Transverse colon (tissue), 4 donors: ENCODE measurements around the gene PRTG. TPM values are rescaled to one million over a fixed set of nuclear protein-coding genes. Genes with fewer than 3 reads are reported as not detected.
"Not testable (repeated sequence)": the region's sequence is repeated elsewhere in the genome, so short reads cannot be mapped to it uniquely, and the experiment has no call there.

Experiments used
- DNase-seq: peaks from one replicate; pipeline ENCODE4 v3.0.0-alpha.2; 2019
- H3K27ac ChIP-seq, 4 donors: fragments of 200-600 bp; sonication (generic); 2 replicates each; pipeline ENCODE4 v1.5.1; 2016 to 2018; ENCODE audit warnings: inconsistent platforms in 4 of 4
- H3K27me3 ChIP-seq: fragments of 200-600 bp; sonication (generic); 2 replicates; pipeline ENCODE4 v1.5.1; 2017; ENCODE audit warnings: inconsistent platforms
- H3K36me3 ChIP-seq, 4 donors: fragments of 200-600 bp; sonication (generic); 2 replicates each; pipeline ENCODE4 v1.5.1; 2017 to 2019; ENCODE audit warnings: inconsistent platforms in 4 of 4
- H3K4me1 ChIP-seq, 4 donors: fragments of 200-600 bp; sonication (generic); 2 replicates each; pipeline ENCODE4 v1.5.1; 2017 to 2020; ENCODE audit warnings: inconsistent platforms in 4 of 4
- H3K4me3 ChIP-seq, 4 donors: fragments of 200-600 bp; sonication (generic); 1 replicate in 1 of 4; 2 replicates in 3 of 4; pipeline versions ENCODE4 v1.5.1 to v1.6.1; 2017 to 2019; ENCODE audit warnings: inconsistent platforms in 4 of 4
- H3K9me3 ChIP-seq, 2 donors: fragments of 200-600 bp; sonication (generic); 2 replicates each; pipeline ENCODE4 v1.5.1; 2017 to 2019; ENCODE audit warnings: inconsistent platforms in 2 of 2
- CTCF ChIP-seq, 5 experiments: fragments of 200-600 bp in 3 of 5; fragments of 450-650 bp in 2 of 5; sonication (generic) in 3 of 5; IDR thresholded peaks; 1 replicate in 2 of 5; 2 replicates in 3 of 5; pipeline ENCODE4 v1.5.1; 2016 to 2017; ENCODE audit warnings: antibody characterized with exemption in 5 of 5, inconsistent platforms in 3 of 5, mild to moderate bottlenecking in 2 of 5, moderate library complexity in 1 of 5
- EP300 ChIP-seq: sonication (generic); formaldehyde crosslinking; IDR thresholded peaks from one replicate; pipeline ENCODE4 v1.6.1; 2017; ENCODE audit warnings: antibody characterized with exemption, low read depth
- POLR2A ChIP-seq: fragments of 450-650 bp; IDR thresholded peaks from one replicate; pipeline ENCODE4 v1.6.1; 2016; ENCODE audit warnings: antibody characterized with exemption, mild to moderate bottlenecking, moderate library complexity
- POLR2AphosphoS5 ChIP-seq, 3 donors: sonication (generic); formaldehyde crosslinking; IDR thresholded peaks; one replicate each; pipeline ENCODE4 v1.6.1; 2016; ENCODE audit warnings: antibody characterized with exemption in 3 of 3
- WGBS, 2 donors: methylation state at CpG; one replicate each; pipeline ENCODE4 v1.1.5; 2018; ENCODE audit warnings: low coverage in 1 of 2; 5-methylcytosine and 5-hydroxymethylcytosine counted together
- in situ Hi-C, 4 donors: fragments of 200-750 bp; cut with MboI; loops; one replicate each; pipeline versions ENCODE4 v1.15.0 to v1.15.1; 2017; ENCODE audit warnings: low sequenced_read_pairs in 3 of 4, low pct_ligation_motif_present in 1 of 4, low pct_unique_long_range_greater_than_20kb in 1 of 4
- intact Hi-C: fragments of 100-400 bp; cut with DNase I; formaldehyde crosslinking; loops from one replicate; pipeline ENCODE4 v1.15.1; 2023; ENCODE audit warnings: low total_unique reads
- total RNA-seq, 4 donors: library from RNA; depleted of rRNA; stranded (reverse); fragments of >200 nt; gene quantifications; one replicate each; pipeline ENCODE4 v1.1.0, GENCODE V29; 2016

Gene PRTG
- under 1 TPM; 0.20 to 0.75 (median 0.66) TPM for total RNA-seq

GRCh38 chr15:55742927-55743728 lies at the start of gene PRTG:
TSS of gene PRTG (minus strand) at chr15:55743152. CDS start at chr15:55742931, 221 bp downstream.
- no peaks in the 10 kb centered on the region for H3K9me3 ChIP-seq
- intact Hi-C loops, result no loop called here
- H3K27ac ChIP-seq, result peak within 1 kb of the TSS; percentile 51 to 83 (median 64)
- H3K27me3 ChIP-seq, result peaks cover 70% of the 10 kb centered on the region
- 2% methylated on average over 45 of the region's 75 CpGs; no CpG with 5 or more reads in 1 of the 2 donors for WGBS, 2 donors
- H3K4me3 ChIP-seq, result peak within 1 kb of the TSS; percentile 57 to 82 (median 68)
- H3K36me3 ChIP-seq, result no peaks in the 10 kb centered on the region
- TF ChIP-seq POLR2AphosphoS5 (IDR thresholded peaks at IDR 0.05) (no peak), CTCF (IDR thresholded peaks at IDR 0.05) (no peak), POLR2A (no peak)
- H3K4me1 ChIP-seq, result peaks cover 2 to 33% (median 18%) of the 10 kb centered on the region in 4 donors
- in situ Hi-C loops, result no loop called here
- DNase-seq, result peak; percentile 38

GRCh38 chr15:55791551-55792400 lies 48.8 kb upstream of the PRTG start:
- whole genome bisulfite sequencing, 2 donors, result 87% methylated on average over 3 of the region's 3 CpGs; no CpG with 5 or more reads in 1 of the 2 donors
- H3K27ac ChIP-seq, result no peak overlapping the region
- no peaks in the 10 kb centered on the region for H3K27me3 ChIP-seq
- H3K4me1 ChIP-seq, result no peaks in the 10 kb centered on the region
- H3K36me3 ChIP-seq, result no peaks in the 10 kb centered on the region
- in situ Hi-C loops (no loop called here), intact Hi-C loops (no loop called here)
- H3K4me3 ChIP-seq, result no peak overlapping the region
- no peak for TF ChIP-seq CTCF (IDR thresholded peaks at IDR 0.05)
- TF ChIP-seq POLR2AphosphoS5 (IDR thresholded peaks at IDR 0.05), result no peak
- TF ChIP-seq POLR2A, result no peak
- no peak for TF ChIP-seq EP300
- no peaks in the 10 kb centered on the region for H3K9me3 ChIP-seq
- no peak for DNase-seq

GRCh38 chr15:55789066-55789660 lies 46.2 kb upstream of the PRTG start:
- in situ Hi-C loops (no loop called here), intact Hi-C loops (no loop called here)
- TF ChIP-seq CTCF (IDR thresholded peaks at IDR 0.05), result peak; percentile 34 to 50 (median 43)
- no peak for TF ChIP-seq POLR2A
- H3K27me3 ChIP-seq, result no peaks in the 10 kb centered on the region
- no peaks in the 10 kb centered on the region for H3K36me3 ChIP-seq
- peak; percentile 24 for DNase-seq
- no peak overlapping the region for H3K4me3 ChIP-seq
- no peaks in the 10 kb centered on the region for H3K4me1 ChIP-seq
- no peak overlapping the region for H3K27ac ChIP-seq
- WGBS, 2 donors, result 67 to 73% methylated on average over 3 to 8 of the region's 8 CpGs
- H3K9me3 ChIP-seq, result no peaks in the 10 kb centered on the region

GRCh38 chr15:55786341-55786740 lies 43.4 kb upstream of the PRTG start:
- 90% methylated on average over 3 of the region's 3 CpGs; no CpG with 5 or more reads in 1 of the 2 donors for WGBS, 2 donors
- TF ChIP-seq POLR2A, result no peak
- TF ChIP-seq POLR2AphosphoS5 (IDR thresholded peaks at IDR 0.05), result no peak
- TF ChIP-seq CTCF (IDR thresholded peaks at IDR 0.05), result no peak
- Histone ChIP-seq H3K4me3 (no peak overlapping the region), H3K36me3 (no peaks in the 10 kb centered on the region), H3K27me3 (no peaks in the 10 kb centered on the region), H3K9me3 (no peaks in the 10 kb centered on the region), H3K4me1 (no peaks in the 10 kb centered on the region), H3K27ac (no peak overlapping the region)
- intact Hi-C loops, result no loop called here
- DNase-seq, result no peak
- in situ Hi-C loops, result no loop called here

- intact Hi-C loops, result not testable (repeated sequence)
These were observed 42.6 kb upstream of the PRTG start for GRCh38 chr15:55785593-55785992.

More at GRCh38 chr15:55785593-55785992, 42.6 kb upstream of the PRTG start:
- H3K36me3 ChIP-seq, in situ Hi-C loops, H3K4me3 ChIP-seq, H3K4me1 ChIP-seq, H3K9me3 ChIP-seq, DNase-seq, H3K27ac ChIP-seq, H3K27me3 ChIP-seq: not testable (repeated sequence)
- 66 to 83% methylated on average over 3 to 9 of the region's 9 CpGs for WGBS, 2 donors
